Activated T-helper 17 cell treated with anti-CD3 and anti-CD28 coated beads, Interleukin-2, amount 50 U/mL, for 72 hours (primary cell): ENCODE measurements around the gene RNF169. TPM values are rescaled to one million over a fixed set of nuclear protein-coding genes. Genes with fewer than 3 reads are reported as not detected.
A peak's percentile ranks its signal among the peaks of the same experiment; 100 is the strongest.

Experiments
- ATAC-seq: fragments of 150-1000 bp; cut with Tn5 transposase; replicated peaks from 2 replicates; pipeline ENCODE4 v1.10.0; 2021; ENCODE audit warnings: mild to moderate bottlenecking, moderate library complexity
- H3K27ac Mint-ChIP-seq: one replicate; pipeline ENCODE4 v1.8.0; 2022; ENCODE audit warnings: mixed read lengths
- H3K27me3 Mint-ChIP-seq: one replicate; pipeline ENCODE4 v1.8.0; 2022; ENCODE audit warnings: mixed read lengths
- H3K36me3 Mint-ChIP-seq: one replicate; pipeline ENCODE4 v1.8.0; 2022; ENCODE audit warnings: low read depth, mild to moderate bottlenecking, mixed read lengths
- H3K4me1 Mint-ChIP-seq: one replicate; pipeline ENCODE4 v1.8.0; 2022; ENCODE audit warnings: mixed read lengths
- H3K4me3 Mint-ChIP-seq: one replicate; pipeline ENCODE4 v1.8.0; 2022; ENCODE audit warnings: mild to moderate bottlenecking, mixed read lengths
- H3K9me3 Mint-ChIP-seq: one replicate; pipeline ENCODE4 v1.8.0; 2022; ENCODE audit warnings: mixed read lengths
- total RNA-seq, 2 donors: library from RNA; stranded (reverse); gene quantifications; one replicate each; pipeline ENCODE4 v1.2.3, GENCODE V29; 2022

RNF169 gene
- total RNA-seq, 2 donors from 2014 or later, result 14.6 to 15.8 TPM

- Mint-ChIP-seq H3K27ac (no peak overlapping the region), H3K9me3 (no peaks in the 10 kb centered on the region), H3K4me1 (peaks cover 31% of the 10 kb centered on the region), H3K4me3 (no peak overlapping the region), H3K36me3 (peaks cover 10% of the 10 kb centered on the region), H3K27me3 (no peaks in the 10 kb centered on the region)
- ATAC-seq, result no peak
Observed at GRCh38 chr11:74770456-74770855, 21.8 kb downstream of the RNF169 start.

GRCh38 chr11:74771139-74771538 is 22.5 kb downstream of the RNF169 start:
- Mint-ChIP-seq H3K27me3 (no peaks in the 10 kb centered on the region), H3K27ac (no peak overlapping the region), H3K36me3 (peaks cover 13% of the 10 kb centered on the region), H3K4me3 (no peak overlapping the region), H3K9me3 (no peaks in the 10 kb centered on the region), H3K4me1 (peaks cover 25% of the 10 kb centered on the region)
- ATAC-seq, result no peak

- no peak overlapping the region for H3K4me3 Mint-ChIP-seq
- peaks cover 13% of the 10 kb centered on the region for H3K36me3 Mint-ChIP-seq
- H3K9me3 Mint-ChIP-seq, result no peaks in the 10 kb centered on the region
- peaks cover 17% of the 10 kb centered on the region for H3K4me1 Mint-ChIP-seq
- no peak overlapping the region for H3K27ac Mint-ChIP-seq
- ATAC-seq, result no peak
- H3K27me3 Mint-ChIP-seq, result no peaks in the 10 kb centered on the region
Observed at GRCh38 chr11:74773476-74773875, 24.8 kb downstream of the RNF169 start.

GRCh38 chr11:74775762-74776161 is 27.1 kb downstream of the RNF169 start:
- peaks cover 13% of the 10 kb centered on the region for H3K36me3 Mint-ChIP-seq
- H3K27me3 Mint-ChIP-seq, result no peaks in the 10 kb centered on the region

GRCh38 chr11:74776546-74776945 is 27.9 kb downstream of the RNF169 start:
- Mint-ChIP-seq H3K4me1 (no peaks in the 10 kb centered on the region), H3K9me3 (no peaks in the 10 kb centered on the region), H3K27ac (no peak overlapping the region), H3K4me3 (no peak overlapping the region), H3K36me3 (peaks cover 13% of the 10 kb centered on the region), H3K27me3 (no peaks in the 10 kb centered on the region)
- ATAC-seq, result no peak

More at GRCh38 chr11:74775762-74776161, 27.1 kb downstream of the RNF169 start:
- Mint-ChIP-seq H3K27ac (no peak overlapping the region), H3K4me3 (no peak overlapping the region), H3K9me3 (no peaks in the 10 kb centered on the region), H3K4me1 (no peaks in the 10 kb centered on the region)
- no peak for ATAC-seq

- H3K27me3 Mint-ChIP-seq, result no peaks in the 10 kb centered on the region
- no peak overlapping the region for H3K27ac Mint-ChIP-seq
- no peaks in the 10 kb centered on the region for H3K4me1 Mint-ChIP-seq
- H3K4me3 Mint-ChIP-seq, result no peak overlapping the region
- no peaks in the 10 kb centered on the region for H3K9me3 Mint-ChIP-seq
- ATAC-seq, result no peak
- peaks cover 13% of the 10 kb centered on the region for H3K36me3 Mint-ChIP-seq
Observed at GRCh38 chr11:74777038-74777437, 28.4 kb downstream of the RNF169 start.

DNA sequence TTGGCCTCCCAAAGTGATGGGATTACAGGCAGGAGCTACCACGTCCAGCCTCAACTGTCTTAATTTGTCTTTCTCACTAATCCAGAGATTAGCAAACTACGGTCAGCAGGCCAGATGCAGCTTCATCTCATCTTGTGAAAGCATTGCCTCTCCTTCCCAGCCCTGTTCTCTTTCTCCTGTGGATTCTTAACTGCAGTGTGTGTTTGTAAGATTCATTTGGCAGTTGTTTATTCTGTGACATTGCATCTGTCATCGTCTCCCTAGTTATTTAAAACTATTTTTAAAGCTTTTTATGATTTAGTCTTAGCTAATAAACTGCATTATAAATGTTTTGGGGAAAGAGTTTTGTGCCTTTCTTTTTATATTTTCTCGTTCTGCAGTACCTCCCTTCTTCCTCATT is 29.2 kb downstream of the RNF169 start:
- peaks cover 13% of the 10 kb centered on the region for H3K36me3 Mint-ChIP-seq
- H3K4me1 Mint-ChIP-seq, result no peaks in the 10 kb centered on the region
- ATAC-seq, result no peak
- no peaks in the 10 kb centered on the region for H3K9me3 Mint-ChIP-seq
- H3K27me3 Mint-ChIP-seq, result no peaks in the 10 kb centered on the region
- H3K27ac Mint-ChIP-seq, result no peak overlapping the region
- H3K4me3 Mint-ChIP-seq, result no peak overlapping the region

DNA sequence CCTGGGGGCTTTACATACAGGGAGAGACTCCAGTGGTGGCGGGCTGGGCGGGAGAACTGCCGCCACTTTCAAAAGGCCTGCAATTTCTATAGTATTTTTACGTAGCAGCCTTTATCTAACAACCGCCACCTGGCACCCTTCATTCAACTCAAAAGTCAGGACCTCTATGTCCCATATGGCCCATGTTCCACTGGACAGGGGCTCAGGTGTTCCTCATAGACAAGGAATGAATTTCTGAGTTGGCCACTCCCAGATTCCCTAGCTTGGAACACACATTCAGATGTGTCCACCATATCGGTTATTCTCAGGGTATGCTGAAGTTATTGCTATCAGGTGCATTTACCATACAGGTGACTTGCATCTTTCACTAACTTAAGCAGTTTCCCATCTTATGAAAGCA is 29.9 kb downstream of the RNF169 start:
- peaks cover 6% of the 10 kb centered on the region for H3K4me1 Mint-ChIP-seq
- H3K36me3 Mint-ChIP-seq, result peaks cover 13% of the 10 kb centered on the region
- ATAC-seq, result no peak
- no peak overlapping the region for H3K4me3 Mint-ChIP-seq
- H3K27ac Mint-ChIP-seq, result no peak overlapping the region
- no peaks in the 10 kb centered on the region for H3K27me3 Mint-ChIP-seq
- no peaks in the 10 kb centered on the region for H3K9me3 Mint-ChIP-seq

DNA sequence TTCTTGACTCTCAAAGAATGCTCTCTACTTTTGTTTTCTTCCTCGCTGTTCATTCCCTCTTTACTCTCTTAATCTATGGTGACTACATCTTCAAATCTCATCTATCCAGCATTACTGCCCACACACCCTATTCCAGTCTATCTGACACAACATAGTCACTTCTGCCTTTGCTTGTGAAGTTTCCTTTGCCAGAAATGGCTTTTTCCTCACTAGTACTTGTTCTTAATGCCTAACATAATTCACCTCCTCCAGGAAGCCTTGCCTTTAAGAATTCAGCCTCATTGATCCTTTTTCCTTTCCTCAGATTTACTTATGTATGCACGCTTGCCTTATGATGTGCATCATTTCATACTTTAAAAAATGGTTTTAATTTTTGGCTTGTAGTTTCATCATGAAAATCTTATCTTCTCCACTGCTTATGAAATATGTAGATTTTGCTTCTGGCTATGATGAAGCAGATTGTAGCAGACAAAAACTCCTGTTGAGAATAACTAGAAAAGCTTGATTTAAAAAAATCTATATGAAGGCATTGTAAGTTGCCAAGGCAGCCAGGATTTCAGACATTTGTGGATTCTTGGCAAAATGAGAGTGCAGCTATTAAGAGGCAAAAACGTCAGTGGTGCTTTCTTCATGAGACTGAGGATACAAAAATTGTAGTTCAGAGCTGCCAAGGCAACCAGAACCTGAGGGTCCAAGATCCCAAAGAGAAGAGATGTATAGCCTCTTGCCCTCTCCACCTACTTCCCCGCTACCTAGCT is 31.8 kb downstream of the RNF169 start:
- no peak overlapping the region for H3K27ac Mint-ChIP-seq
- ATAC-seq, result no peak
- no peak overlapping the region for H3K4me3 Mint-ChIP-seq
- H3K27me3 Mint-ChIP-seq, result no peaks in the 10 kb centered on the region
- peaks cover 15% of the 10 kb centered on the region for H3K4me1 Mint-ChIP-seq
- H3K9me3 Mint-ChIP-seq, result no peaks in the 10 kb centered on the region
- peaks cover 4% of the 10 kb centered on the region for H3K36me3 Mint-ChIP-seq

- peak; percentile 90 for ATAC-seq
- Mint-ChIP-seq H3K36me3 (no peaks in the 10 kb centered on the region), H3K27me3 (no peaks in the 10 kb centered on the region), H3K27ac (peak overlapping the region; percentile 44), H3K4me3 (peak overlapping the region; percentile 49), H3K4me1 (peaks cover 15% of the 10 kb centered on the region), H3K9me3 (no peaks in the 10 kb centered on the region)
Observed at GRCh38 chr11:74783241-74783871, 34.7 kb downstream of the RNF169 start.

- H3K9me3 Mint-ChIP-seq, result no peaks in the 10 kb centered on the region
- no peaks in the 10 kb centered on the region for H3K27me3 Mint-ChIP-seq
- H3K36me3 Mint-ChIP-seq, result peaks cover 6% of the 10 kb centered on the region
- peak overlapping the region; percentile 49 for H3K4me3 Mint-ChIP-seq
- peaks cover 15% of the 10 kb centered on the region for H3K4me1 Mint-ChIP-seq
- no peak overlapping the region for H3K27ac Mint-ChIP-seq
- peak; percentile 47 for ATAC-seq
Observed at GRCh38 chr11:74784234-74784633, 35.6 kb downstream of the RNF169 start.

DNA sequence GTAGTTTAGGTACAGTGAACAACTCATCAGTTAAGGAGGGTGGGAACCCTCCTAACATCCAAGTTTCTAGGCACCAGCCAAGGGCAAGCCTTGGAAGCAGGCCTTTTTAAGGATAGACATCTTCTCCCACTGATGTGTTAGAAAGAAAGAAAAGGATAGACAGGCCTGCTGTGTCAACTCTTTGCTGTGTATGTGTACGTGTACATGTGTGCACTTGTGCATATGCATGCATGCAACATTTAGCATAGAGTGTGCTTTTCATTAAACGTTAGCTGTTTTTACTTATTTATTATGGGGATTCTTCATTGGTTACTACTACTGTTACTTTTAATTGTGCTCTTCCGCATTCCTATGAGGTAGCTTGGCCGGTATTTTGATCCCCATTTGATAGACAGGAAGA is 36.1 kb downstream of the RNF169 start:
- Mint-ChIP-seq H3K4me3 (no peak overlapping the region), H3K27me3 (no peaks in the 10 kb centered on the region), H3K27ac (no peak overlapping the region), H3K9me3 (no peaks in the 10 kb centered on the region), H3K4me1 (peaks cover 15% of the 10 kb centered on the region), H3K36me3 (peaks cover 11% of the 10 kb centered on the region)
- no peak for ATAC-seq

- ATAC-seq, result no peak
- peaks cover 15% of the 10 kb centered on the region for H3K4me1 Mint-ChIP-seq
- H3K9me3 Mint-ChIP-seq, result no peaks in the 10 kb centered on the region
Observed at GRCh38 chr11:74786574-74786973, 37.9 kb downstream of the RNF169 start.

GRCh38 chr11:74791333-74792100 is 42.9 kb downstream of the RNF169 start:
- ATAC-seq, result no peak
- no peak overlapping the region for H3K4me3 Mint-ChIP-seq
- no peaks in the 10 kb centered on the region for H3K27me3 Mint-ChIP-seq
- no peak overlapping the region for H3K27ac Mint-ChIP-seq
- H3K36me3 Mint-ChIP-seq, result peaks cover 70% of the 10 kb centered on the region
- no peaks in the 10 kb centered on the region for H3K9me3 Mint-ChIP-seq
- H3K4me1 Mint-ChIP-seq, result no peaks in the 10 kb centered on the region

More at GRCh38 chr11:74786574-74786973, 37.9 kb downstream of the RNF169 start:
- H3K4me3 Mint-ChIP-seq, result no peak overlapping the region
- H3K27ac Mint-ChIP-seq, result no peak overlapping the region
- H3K36me3 Mint-ChIP-seq, result peaks cover 27% of the 10 kb centered on the region
- no peaks in the 10 kb centered on the region for H3K27me3 Mint-ChIP-seq

DNA sequence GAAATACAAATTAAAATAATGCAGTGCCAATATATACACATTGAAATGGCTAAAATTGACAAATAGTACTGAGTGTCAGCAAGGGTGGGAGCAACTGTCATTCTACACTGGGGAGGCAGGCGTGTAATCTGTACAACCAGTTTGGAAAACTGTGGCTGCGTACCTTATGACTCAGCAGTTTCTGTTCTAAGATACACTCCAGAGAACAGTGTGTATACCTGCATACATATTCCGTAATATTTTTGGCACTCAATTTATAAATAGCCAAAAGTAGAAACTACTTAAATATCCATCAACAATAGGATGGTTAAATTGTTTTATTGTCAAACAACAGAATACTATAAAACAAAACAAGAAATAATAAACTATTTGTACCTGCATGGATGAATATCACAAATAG is 57.6 kb downstream of the RNF169 start:
- H3K27me3 Mint-ChIP-seq, result no peaks in the 10 kb centered on the region
- peaks cover 27% of the 10 kb centered on the region for H3K36me3 Mint-ChIP-seq
- peaks cover 5% of the 10 kb centered on the region for H3K4me1 Mint-ChIP-seq
- ATAC-seq, result no peak
- H3K4me3 Mint-ChIP-seq, result no peak overlapping the region
- no peak overlapping the region for H3K27ac Mint-ChIP-seq
- no peaks in the 10 kb centered on the region for H3K9me3 Mint-ChIP-seq
